ENCODE results near the gene TCF7L2.

TCF7L2 gene

GRCh38 chr10:113131613-113132261 lies 181.7 kb downstream of the TCF7L2 start:
- no peak for DNase-seq
- intact Hi-C loops (cut with DNase I), result no loop called here

GRCh38 chr10:113132591-113133121 lies 182.6 kb downstream of the TCF7L2 start:
- DNase-seq, result no peak
- intact Hi-C loops (cut with DNase I), result no loop called here

GRCh38 chr10:113133497-113134115 lies 183.6 kb downstream of the TCF7L2 start:
- intact Hi-C loops (cut with DNase I), result no loop called here
- DNase-seq, result no peak

GRCh38 chr10:113135025-113135424 lies 185.0 kb downstream of the TCF7L2 start:
- intact Hi-C loops (cut with DNase I), result no loop called here
- DNase-seq, result no peak

- no peak for DNase-seq
- intact Hi-C loops (cut with DNase I), result no loop called here
Observed at GRCh38 chr10:113137941-113138685, 188.1 kb downstream of the TCF7L2 start.

GRCh38 chr10:113138937-113139585 lies 189.0 kb downstream of the TCF7L2 start:
- intact Hi-C loops (cut with DNase I), result no loop called here
- DNase-seq, result no peak

GRCh38 chr10:113139699-113140098 lies 189.7 kb downstream of the TCF7L2 start:
- intact Hi-C loops (cut with DNase I), result no loop called here
- no peak for DNase-seq

GRCh38 chr10:113140143-113141011 lies 190.3 kb downstream of the TCF7L2 start:
- DNase-seq, result no peak
- intact Hi-C loops (cut with DNase I), result no loop called here

GRCh38 chr10:113142601-113143362 lies 192.7 kb downstream of the TCF7L2 start:
- DNase-seq, result no peak
- intact Hi-C loops (cut with DNase I), result no loop called here

- intact Hi-C loops (cut with DNase I), result no loop called here
Observed at GRCh38 chr10:113144576-113144975, 194.5 kb downstream of the TCF7L2 start.

GRCh38 chr10:113148071-113148825 lies 198.2 kb downstream of the TCF7L2 start:
- no peak for DNase-seq
- intact Hi-C loops (cut with DNase I), result no loop called here

More at GRCh38 chr10:113144576-113144975, 194.5 kb downstream of the TCF7L2 start:
- DNase-seq, result no peak

GRCh38 chr10:113148901-113149300 lies 198.9 kb downstream of the TCF7L2 start:
- DNase-seq, result no peak
- intact Hi-C loops (cut with DNase I), result no loop called here

GRCh38 chr10:113149626-113150025 lies 199.6 kb downstream of the TCF7L2 start:
- intact Hi-C loops (cut with DNase I), result no loop called here
- DNase-seq, result no peak

- peak in 1 of 10 donors; percentile 18 for DNase-seq
- intact Hi-C loops (cut with DNase I), result no loop called here
Observed at GRCh38 chr10:113151190-113151666, 201.2 kb downstream of the TCF7L2 start.

- intact Hi-C loops (cut with DNase I), result no loop called here
- DNase-seq, result no peak
Observed at GRCh38 chr10:113153493-113154102, 203.6 kb downstream of the TCF7L2 start.

- no peak for DNase-seq
- intact Hi-C loops (cut with DNase I), result no loop called here
Observed at GRCh38 chr10:113157441-113157840, 207.4 kb downstream of the TCF7L2 start.

- intact Hi-C loops (cut with DNase I), result no loop called here
- no peak for DNase-seq
Observed at GRCh38 chr10:113158183-113158582, 208.1 kb downstream of the TCF7L2 start.

GRCh38 chr10:113159563-113159962 lies 209.5 kb downstream of the TCF7L2 start:
- intact Hi-C loops (cut with DNase I), result no loop called here
- DNase-seq, result no peak

Measured in posterior cingulate gyrus (tissue), 11 donors.